OCI-LY7 (cell line): ENCODE results near the gene AP1M2. TPM values are rescaled to one million over a fixed set of nuclear protein-coding genes. Genes with fewer than 3 reads are reported as not detected.

ENCODE experiments used
- BruUV-seq: library from RNA; stranded (reverse); fragments of 400-500 nt; replicated peaks from 2 replicates; lab custom pipeline; 2021; lab: Mats Ljungman, UMichigan
- CTCF ChIA-PET: fragments of 300-600 bp; sonication (Branson Sonifier 250); formaldehyde crosslinking; loops from one replicate; lab custom pipeline; 2022; ENCODE audit warnings: antibody characterized with exemption; ENCODE audit not compliant: unreplicated experiment; lab: Charles Lee
- POLR2A ChIA-PET: fragments of 300-600 bp; sonication (Branson Sonifier 250); formaldehyde crosslinking; loops from one replicate; lab custom pipeline; 2022; ENCODE audit warnings: antibody characterized with exemption; lab: Charles Lee
- DNase-seq: peaks from one replicate; pipeline ENCODE4 v3.0.0-alpha.2; 2015; ENCODE audit warnings: low spot score
- H2AFZ ChIP-seq: fragments of 200-600 bp; sonication (generic), shearing (Covaris generic); 2 replicates; pipeline ENCODE4 v1.6.1; 2014; ENCODE audit warnings: mild to moderate bottlenecking, antibody characterized with exemption, low read length, moderate library complexity
- H3K27ac ChIP-seq: fragments of 200-600 bp; sonication (generic); 2 replicates; pipeline ENCODE4 v1.5.1; 2014; ENCODE audit warnings: mixed run types, low read depth, mild to moderate bottlenecking, moderate library complexity, low read length, inconsistent platforms; ENCODE audit not compliant: poor library complexity, severe bottlenecking
- H3K36me3 ChIP-seq: fragments of 200-600 bp; sonication (generic); 2 replicates; pipeline ENCODE4 v1.6.1; 2014; ENCODE audit warnings: mild to moderate bottlenecking, antibody characterized with exemption, low read length, moderate library complexity, mixed read lengths; ENCODE audit not compliant: insufficient read depth
- H3K4me1 ChIP-seq: fragments of 200-600 bp; sonication (generic); 2 replicates; pipeline ENCODE4 v1.5.1; 2014; ENCODE audit warnings: mild to moderate bottlenecking, low read length; ENCODE audit not compliant: insufficient read depth, poor library complexity, severe bottlenecking
- H3K4me2 ChIP-seq: fragments of 200-600 bp; sonication (generic); 2 replicates; pipeline ENCODE4 v1.6.1; 2014; ENCODE audit warnings: mild to moderate bottlenecking, low read length
- H3K4me3 ChIP-seq: fragments of 200-600 bp; sonication (generic); 2 replicates; pipeline ENCODE4 v1.5.1; 2014; ENCODE audit warnings: mild to moderate bottlenecking, low read depth, low read length; ENCODE audit not compliant: poor library complexity, severe bottlenecking
- H3K79me2 ChIP-seq: fragments of 200-600 bp; sonication (generic); 2 replicates; pipeline ENCODE4 v1.6.1; 2016; ENCODE audit warnings: low read depth, mild to moderate bottlenecking, low read length, moderate library complexity, mixed read lengths; ENCODE audit not compliant: insufficient read depth
- H3K9me2 ChIP-seq: fragments of 200-600 bp; sonication (generic); 2 replicates; pipeline ENCODE4 v1.6.1; 2016; ENCODE audit warnings: mild to moderate bottlenecking, low read length, mixed read lengths; ENCODE audit not compliant: insufficient read depth
- H3K9me3 ChIP-seq: fragments of 200-600 bp; sonication (generic); 2 replicates; pipeline ENCODE4 v1.6.1; 2014; ENCODE audit warnings: mild to moderate bottlenecking, mixed run types, low read length, mixed read lengths
- H4K20me1 ChIP-seq: fragments of 200-600 bp; sonication (generic); 2 replicates; pipeline ENCODE4 v1.6.1; 2014; ENCODE audit warnings: mild to moderate bottlenecking, antibody characterized with exemption, low read length, moderate library complexity, mixed read lengths; ENCODE audit not compliant: insufficient read depth
- EZH2phosphoT487 ChIP-seq: fragments of 200-600 bp; sonication (generic); IDR thresholded peaks from 2 replicates; pipeline ENCODE4 v1.6.1; 2018; ENCODE audit warnings: low read depth, borderline replicate concordance, mild to moderate bottlenecking, mixed run types, antibody characterized with exemption, low read length, moderate library complexity, mixed read lengths
- intact Hi-C: fragments of 100-400 bp; cut with micrococcal nuclease; formaldehyde crosslinking; loops from one replicate; pipeline ENCODE4 v1.10.0; 2022; ENCODE audit not compliant: unreplicated experiment
- total RNA-seq, 2 experiments: library from RNA; depleted of rRNA in 1 of 2; stranded (reverse); fragments of >200 nt in 1 of 2; shearing (Covaris generic) in 1 of 2; gene quantifications; 2 replicates each; pipeline ENCODE4 v1.2.3, GENCODE V29; 2014 to 2022
- TF ChIP-seq, protein P1 (sequence below): fragments of 200-600 bp; sonication (generic); conservative IDR thresholded peaks from 2 replicates; pipeline ENCODE4 v1.5.1; 2014; ENCODE audit warnings: mild to moderate bottlenecking, antibody characterized with exemption, low read length, moderate library complexity, mixed read lengths

Gene AP1M2
- total RNA-seq, 2 experiments from 2014 or later = 0.44 TPM; not detected in 1

DNA sequence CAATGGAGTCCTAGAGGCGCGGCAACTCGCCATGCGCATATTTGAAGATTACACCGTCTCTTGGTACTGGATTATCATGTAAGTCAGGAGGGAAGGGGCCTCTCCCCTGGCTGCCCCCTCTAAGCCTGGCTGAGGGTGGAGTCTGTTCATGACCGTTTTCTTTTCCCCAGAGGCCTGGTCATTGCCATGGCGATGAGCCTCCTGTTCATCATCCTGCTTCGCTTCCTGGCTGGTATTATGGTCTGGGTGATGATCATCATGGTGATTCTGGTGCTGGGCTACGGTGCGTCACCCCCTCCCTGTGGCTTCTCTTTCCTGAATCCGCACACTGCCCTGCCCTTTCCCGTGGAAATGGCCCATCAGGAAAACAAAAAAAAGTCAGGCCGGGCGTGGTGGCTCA is 44.8 kb upstream of the AP1M2 start:
- H3K36me3 ChIP-seq = peaks cover 83% of the 10 kb centered on the region
- H3K79me2 ChIP-seq = no peaks in the 10 kb centered on the region
- H3K27ac ChIP-seq = no peak overlapping the region
- H2AFZ ChIP-seq = no peak overlapping the region
- POLR2A ChIA-PET = no interaction called here
- no peaks in the 10 kb centered on the region for H3K9me2 ChIP-seq
- H3K4me2 ChIP-seq = no peak overlapping the region
- H3K9me3 ChIP-seq = no peaks in the 10 kb centered on the region
- no peak overlapping the region for H3K4me3 ChIP-seq
- no peaks in the 10 kb centered on the region for H4K20me1 ChIP-seq
- CTCF ChIA-PET = no interaction called here
- intact Hi-C loops = no loop called here
- BruUV-seq = no TSS peak
- H3K4me1 ChIP-seq = no peaks in the 10 kb centered on the region
- no peak for DNase-seq
- TF ChIP-seq EZH2phosphoT487 = no peak
- TF ChIP-seq, protein P1, sequence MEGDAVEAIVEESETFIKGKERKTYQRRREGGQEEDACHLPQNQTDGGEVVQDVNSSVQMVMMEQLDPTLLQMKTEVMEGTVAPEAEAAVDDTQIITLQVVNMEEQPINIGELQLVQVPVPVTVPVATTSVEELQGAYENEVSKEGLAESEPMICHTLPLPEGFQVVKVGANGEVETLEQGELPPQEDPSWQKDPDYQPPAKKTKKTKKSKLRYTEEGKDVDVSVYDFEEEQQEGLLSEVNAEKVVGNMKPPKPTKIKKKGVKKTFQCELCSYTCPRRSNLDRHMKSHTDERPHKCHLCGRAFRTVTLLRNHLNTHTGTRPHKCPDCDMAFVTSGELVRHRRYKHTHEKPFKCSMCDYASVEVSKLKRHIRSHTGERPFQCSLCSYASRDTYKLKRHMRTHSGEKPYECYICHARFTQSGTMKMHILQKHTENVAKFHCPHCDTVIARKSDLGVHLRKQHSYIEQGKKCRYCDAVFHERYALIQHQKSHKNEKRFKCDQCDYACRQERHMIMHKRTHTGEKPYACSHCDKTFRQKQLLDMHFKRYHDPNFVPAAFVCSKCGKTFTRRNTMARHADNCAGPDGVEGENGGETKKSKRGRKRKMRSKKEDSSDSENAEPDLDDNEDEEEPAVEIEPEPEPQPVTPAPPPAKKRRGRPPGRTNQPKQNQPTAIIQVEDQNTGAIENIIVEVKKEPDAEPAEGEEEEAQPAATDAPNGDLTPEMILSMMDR = no peak

DNA sequence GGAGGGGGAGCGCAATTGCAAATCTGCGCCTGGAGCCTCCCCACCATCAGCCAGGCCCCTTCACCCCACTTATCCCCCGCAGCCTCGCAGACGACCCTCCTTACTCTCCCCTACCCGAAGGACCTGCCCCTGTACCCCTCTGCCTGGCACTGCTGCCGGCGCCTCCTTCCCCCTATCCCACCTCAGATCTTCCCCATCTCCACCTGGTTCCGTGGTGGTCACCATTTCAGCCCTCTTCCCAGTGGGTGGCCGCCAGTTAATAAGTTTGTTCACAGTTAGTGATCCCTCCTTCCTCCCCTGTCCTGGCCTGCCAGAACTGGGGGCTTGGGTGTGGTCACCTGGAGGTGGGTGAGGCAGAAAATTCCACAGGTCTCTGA is 38.6 kb upstream of the AP1M2 start:
- intact Hi-C loops = no loop called here
- peaks cover 39% of the 10 kb centered on the region for H3K79me2 ChIP-seq
- no peak overlapping the region for H2AFZ ChIP-seq
- no peak for DNase-seq
- H3K27ac ChIP-seq = no peak overlapping the region
- POLR2A ChIA-PET = no interaction called here
- no peaks in the 10 kb centered on the region for H3K4me1 ChIP-seq
- H3K9me3 ChIP-seq = no peaks in the 10 kb centered on the region
- no peaks in the 10 kb centered on the region for H3K9me2 ChIP-seq
- no peaks in the 10 kb centered on the region for H4K20me1 ChIP-seq
- CTCF ChIA-PET = no interaction called here
- no TSS peak for BruUV-seq
- no peak overlapping the region for H3K4me2 ChIP-seq
- TF ChIP-seq EZH2phosphoT487 = no peak
- TF ChIP-seq, protein P1 = no peak
- H3K4me3 ChIP-seq = no peak overlapping the region
- H3K36me3 ChIP-seq = peaks cover 69% of the 10 kb centered on the region

- intact Hi-C loops = no loop called here
- POLR2A ChIA-PET = interaction anchor here (0.6 kb wide), 1 partner anchor 9 kb away, joined by 3 read pairs; no protein-coding TSS in a partner anchor
- no TSS peak for BruUV-seq
- no peak within 1 kb of the TSS for H3K27ac ChIP-seq
- no peaks in the 10 kb centered on the region for H3K9me2 ChIP-seq
- H4K20me1 ChIP-seq = no peaks in the 10 kb centered on the region
- H3K4me2 ChIP-seq = no peak within 1 kb of the TSS
- H3K36me3 ChIP-seq = peaks cover 72% of the 10 kb centered on the region
- H3K4me3 ChIP-seq = no peak within 1 kb of the TSS
- H3K4me1 ChIP-seq = no peaks in the 10 kb centered on the region
- TF ChIP-seq, protein P1 = no peak
- TF ChIP-seq EZH2phosphoT487 = no peak
- H3K79me2 ChIP-seq = peaks cover 45% of the 10 kb centered on the region
- CTCF ChIA-PET = no interaction called here
- no peak within 1 kb of the TSS for H2AFZ ChIP-seq
- no peaks in the 10 kb centered on the region for H3K9me3 ChIP-seq
- no peak for DNase-seq
Measured at GRCh38 chr19:10625003-10625761, 38.1 kb upstream of the AP1M2 start, which contains the start of gene SLC44A2. Gene SLC44A2, plus strand, starts transcription at chr19:10625553. Its CDS starts 81 bp downstream, at chr19:10625634.
